ENCODE measurements around the gene ADGRL1.

Gene ADGRL1

DNA sequence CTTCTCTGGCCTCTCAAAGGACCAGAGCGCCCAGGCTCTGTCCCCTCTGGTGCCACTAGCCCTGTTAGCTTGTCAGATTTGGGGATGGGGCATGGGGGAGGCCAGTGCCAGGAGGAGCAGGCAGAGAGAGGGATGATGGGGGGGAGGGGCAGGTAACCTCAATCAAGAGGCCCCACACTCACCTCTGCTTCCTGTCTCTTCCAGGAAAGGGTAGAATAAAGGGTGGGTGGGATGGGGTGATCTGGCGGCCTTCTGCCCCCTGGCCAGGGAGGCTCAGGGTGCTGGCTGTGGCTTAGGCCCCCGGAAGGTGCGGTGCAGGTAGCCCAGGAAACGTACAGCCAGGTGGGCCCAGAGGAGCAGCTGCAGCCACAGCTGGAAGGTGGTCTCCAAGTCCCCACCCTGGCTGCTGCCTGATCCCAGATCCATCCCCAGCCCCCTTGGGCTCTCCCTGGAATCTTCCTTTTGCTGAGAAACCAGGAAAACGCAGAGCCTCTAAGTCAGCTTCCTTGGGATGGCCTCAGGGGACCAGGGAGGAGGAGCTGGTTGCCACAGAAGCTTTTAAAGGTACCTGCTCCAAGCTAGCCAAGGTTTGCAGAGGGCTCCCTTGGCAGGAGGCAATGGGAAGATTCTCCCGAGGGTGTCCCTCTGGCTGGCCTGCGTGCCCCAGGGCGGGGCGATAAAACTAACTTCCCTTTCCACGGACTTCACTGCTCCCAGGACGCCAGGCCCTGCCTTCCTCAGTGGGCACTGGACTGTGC is 93.7 kb downstream of the ADGRL1 start:
- peak; percentile 54 to 57 for DNase-seq (ENCODE audit: low read depth in 2 of 2)
- TF ChIP-seq, protein P1, sequence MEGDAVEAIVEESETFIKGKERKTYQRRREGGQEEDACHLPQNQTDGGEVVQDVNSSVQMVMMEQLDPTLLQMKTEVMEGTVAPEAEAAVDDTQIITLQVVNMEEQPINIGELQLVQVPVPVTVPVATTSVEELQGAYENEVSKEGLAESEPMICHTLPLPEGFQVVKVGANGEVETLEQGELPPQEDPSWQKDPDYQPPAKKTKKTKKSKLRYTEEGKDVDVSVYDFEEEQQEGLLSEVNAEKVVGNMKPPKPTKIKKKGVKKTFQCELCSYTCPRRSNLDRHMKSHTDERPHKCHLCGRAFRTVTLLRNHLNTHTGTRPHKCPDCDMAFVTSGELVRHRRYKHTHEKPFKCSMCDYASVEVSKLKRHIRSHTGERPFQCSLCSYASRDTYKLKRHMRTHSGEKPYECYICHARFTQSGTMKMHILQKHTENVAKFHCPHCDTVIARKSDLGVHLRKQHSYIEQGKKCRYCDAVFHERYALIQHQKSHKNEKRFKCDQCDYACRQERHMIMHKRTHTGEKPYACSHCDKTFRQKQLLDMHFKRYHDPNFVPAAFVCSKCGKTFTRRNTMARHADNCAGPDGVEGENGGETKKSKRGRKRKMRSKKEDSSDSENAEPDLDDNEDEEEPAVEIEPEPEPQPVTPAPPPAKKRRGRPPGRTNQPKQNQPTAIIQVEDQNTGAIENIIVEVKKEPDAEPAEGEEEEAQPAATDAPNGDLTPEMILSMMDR (IDR thresholded peaks at IDR 0.05; ENCODE audit: low read depth, low read length) = no peak
- peak overlapping the region; percentile 21 to 26 for H3K4me3 ChIP-seq (replicated peaks in 1 of 2; ENCODE audit: low read depth in 2 of 2, low read length in 2 of 2)

DNA sequence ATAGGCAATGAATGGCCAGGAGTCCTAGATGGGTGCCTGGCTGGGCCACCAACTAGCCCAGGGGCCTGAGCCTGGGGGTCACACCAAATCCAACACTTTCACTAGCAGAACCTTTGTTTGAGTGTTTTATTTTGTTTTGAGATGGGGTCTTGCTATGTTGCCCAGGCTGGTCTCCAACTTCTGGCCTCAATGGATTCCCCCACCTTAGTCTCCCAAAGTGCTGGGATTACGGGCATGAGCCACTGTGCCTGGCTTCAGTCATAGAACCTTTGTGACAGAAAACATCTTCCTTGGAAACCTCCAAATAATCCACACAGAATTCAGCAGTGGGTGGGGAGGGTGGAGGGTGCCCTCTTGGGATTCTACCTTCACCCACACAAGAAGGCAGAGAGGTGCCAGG is 94.5 kb downstream of the ADGRL1 start:
- no peak overlapping the region for H3K4me3 ChIP-seq (replicated peaks in 1 of 2; ENCODE audit: low read depth in 2 of 2, low read length in 2 of 2)
- DNase-seq (ENCODE audit: low read depth in 2 of 2) = no peak
- TF ChIP-seq, protein P1 (IDR thresholded peaks at IDR 0.05; ENCODE audit: low read depth, low read length) = no peak

DNA sequence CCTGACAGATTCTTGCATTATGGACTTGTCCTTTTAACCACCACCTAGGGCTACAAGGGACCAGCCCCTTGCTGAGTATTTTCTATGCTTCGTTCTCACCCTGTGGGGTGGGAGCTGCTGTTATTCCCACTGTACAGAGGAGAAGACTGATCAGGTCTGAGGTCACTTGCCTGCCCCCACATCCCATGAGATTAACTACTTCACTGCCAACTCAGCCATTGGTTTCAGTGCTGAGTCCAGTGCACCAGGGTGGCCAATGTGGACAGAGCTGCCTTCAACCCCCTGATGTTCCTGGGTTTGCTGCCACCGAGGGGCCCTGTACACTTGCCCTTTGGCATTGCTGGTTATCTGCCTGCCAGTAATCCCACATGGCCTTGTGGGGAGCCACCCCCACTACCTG is 95.3 kb downstream of the ADGRL1 start:
- TF ChIP-seq, protein P1 (IDR thresholded peaks at IDR 0.05; ENCODE audit: low read depth, low read length) = no peak
- H3K4me3 ChIP-seq (replicated peaks in 1 of 2; ENCODE audit: low read depth in 2 of 2, low read length in 2 of 2) = no peak overlapping the region
- DNase-seq (ENCODE audit: low read depth in 2 of 2) = no peak

DNA sequence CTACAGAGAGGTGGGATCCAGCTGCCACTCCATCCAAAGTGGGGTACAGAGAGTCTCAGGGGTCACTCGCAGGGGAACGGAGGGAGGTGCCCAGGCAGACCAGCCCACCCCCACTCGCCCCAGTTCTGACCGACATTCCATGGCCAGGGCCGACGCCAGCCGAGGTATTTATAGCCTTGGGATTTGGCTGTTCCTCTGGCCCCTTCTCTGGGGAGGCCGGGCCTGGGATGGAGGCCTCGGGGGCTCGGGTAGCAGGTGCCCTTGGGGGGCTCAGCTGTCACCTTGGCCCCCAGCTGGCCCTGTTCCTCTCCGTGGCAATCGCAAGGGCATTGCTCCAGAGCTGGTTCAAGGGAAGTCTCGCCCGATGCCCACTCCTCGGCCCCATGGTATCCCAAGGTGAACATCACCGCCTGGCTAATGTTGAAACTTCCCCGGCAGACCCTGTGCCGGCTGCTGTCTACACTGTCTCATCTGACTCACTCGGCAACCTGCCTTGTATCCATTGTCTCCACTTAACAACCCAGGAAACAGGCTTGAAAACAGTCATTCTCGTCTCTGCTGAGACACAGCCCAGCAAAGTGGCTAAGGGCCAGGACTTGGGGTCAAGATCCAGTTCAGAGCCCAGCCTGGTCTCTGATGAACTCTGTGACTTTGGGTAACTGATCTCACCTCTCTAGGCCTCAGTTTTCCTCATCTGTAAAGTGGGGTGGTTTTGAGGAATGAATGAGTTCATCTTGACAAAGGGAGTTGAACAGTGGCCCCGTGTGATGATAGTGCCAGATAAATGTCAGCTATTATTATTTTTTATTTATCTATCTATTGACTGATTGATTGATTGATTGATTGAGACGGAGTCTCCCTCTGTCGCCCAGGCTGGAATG is 98.1 kb downstream of the ADGRL1 start:
- TF ChIP-seq, protein P1 (IDR thresholded peaks at IDR 0.05; ENCODE audit: low read depth, low read length) = no peak
- DNase-seq (ENCODE audit: low read depth in 2 of 2) = peak; percentile 59 to 91
- H3K4me3 ChIP-seq (replicated peaks in 1 of 2; ENCODE audit: low read depth in 2 of 2, low read length in 2 of 2) = no peak overlapping the region

DNA sequence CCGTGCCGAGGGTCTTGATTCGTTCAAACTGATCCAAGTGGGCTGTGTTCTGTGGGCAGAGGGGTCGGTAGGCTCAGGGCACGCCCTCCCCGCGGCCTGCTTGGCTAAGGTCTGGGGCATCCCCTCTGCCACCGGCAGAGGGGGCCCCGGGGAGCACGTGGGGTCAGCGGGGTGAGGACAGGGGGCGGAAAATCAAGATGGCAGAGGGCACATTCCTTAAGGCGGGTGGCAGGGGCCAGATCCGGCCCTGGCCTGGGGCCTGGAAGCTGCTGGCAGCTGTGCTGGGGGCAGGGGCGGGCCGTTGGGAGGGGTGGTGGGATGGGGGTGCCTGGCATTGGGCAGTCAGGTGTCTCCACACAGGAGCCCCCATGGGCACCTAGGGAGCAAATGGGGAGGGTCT is 99.1 kb downstream of the ADGRL1 start:
- TF ChIP-seq, protein P1 (IDR thresholded peaks at IDR 0.05; ENCODE audit: low read depth, low read length) = no peak
- H3K4me3 ChIP-seq (replicated peaks in 1 of 2; ENCODE audit: low read depth in 2 of 2, low read length in 2 of 2) = no peak overlapping the region
- DNase-seq (ENCODE audit: low read depth in 2 of 2) = no peak

DNA sequence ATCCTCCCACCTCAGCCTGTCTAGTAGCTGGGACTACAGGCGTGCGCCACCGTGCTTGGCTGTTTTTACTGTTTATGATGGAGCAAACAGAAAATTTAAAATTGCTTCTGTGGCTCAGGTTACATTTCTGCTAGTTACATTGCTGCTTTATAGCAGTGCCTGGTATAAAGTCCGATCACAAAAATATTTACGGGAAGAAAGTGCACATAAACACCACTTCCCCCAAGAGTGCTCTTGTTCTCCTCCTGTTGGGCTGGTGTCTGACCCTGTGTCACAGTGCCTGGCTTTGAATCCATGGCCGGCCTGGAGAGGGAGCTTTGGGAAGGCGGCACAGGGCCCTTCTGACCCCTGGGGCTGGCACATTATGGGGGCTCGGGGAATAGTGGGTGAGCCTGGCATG is 100.3 kb downstream of the ADGRL1 start:
- no peak for DNase-seq (ENCODE audit: low read depth in 2 of 2)
- TF ChIP-seq, protein P1 (IDR thresholded peaks at IDR 0.05; ENCODE audit: low read depth, low read length) = no peak
- H3K4me3 ChIP-seq (replicated peaks in 1 of 2; ENCODE audit: low read depth in 2 of 2, low read length in 2 of 2) = no peak overlapping the region
